ENCODE measurements around the gene SLC22A7.

The SLC22A7 gene

DNA sequence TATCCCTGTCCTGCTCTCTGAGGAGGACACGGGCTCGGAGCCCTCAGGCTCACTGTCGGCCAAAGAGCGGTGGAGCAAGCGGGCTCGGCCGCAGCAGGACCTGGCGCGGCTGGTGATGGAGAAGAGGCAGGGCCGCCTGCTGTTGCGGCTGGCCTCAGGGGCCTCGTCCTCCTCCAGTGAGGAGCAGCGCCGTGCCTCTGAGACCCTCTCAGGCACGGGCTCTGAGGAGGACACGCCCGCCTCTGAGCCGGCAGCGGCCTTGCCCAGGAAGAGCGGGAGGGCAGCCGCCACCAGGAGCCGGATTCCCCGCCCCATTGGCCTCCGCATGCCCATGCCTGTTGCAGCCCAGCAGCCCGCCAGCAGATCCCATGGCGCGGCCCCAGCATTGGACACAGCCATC, 14.2 kb upstream of the SLC22A7 start:
- DNase-seq (ENCODE audit: low spot score), result no peak

DNA sequence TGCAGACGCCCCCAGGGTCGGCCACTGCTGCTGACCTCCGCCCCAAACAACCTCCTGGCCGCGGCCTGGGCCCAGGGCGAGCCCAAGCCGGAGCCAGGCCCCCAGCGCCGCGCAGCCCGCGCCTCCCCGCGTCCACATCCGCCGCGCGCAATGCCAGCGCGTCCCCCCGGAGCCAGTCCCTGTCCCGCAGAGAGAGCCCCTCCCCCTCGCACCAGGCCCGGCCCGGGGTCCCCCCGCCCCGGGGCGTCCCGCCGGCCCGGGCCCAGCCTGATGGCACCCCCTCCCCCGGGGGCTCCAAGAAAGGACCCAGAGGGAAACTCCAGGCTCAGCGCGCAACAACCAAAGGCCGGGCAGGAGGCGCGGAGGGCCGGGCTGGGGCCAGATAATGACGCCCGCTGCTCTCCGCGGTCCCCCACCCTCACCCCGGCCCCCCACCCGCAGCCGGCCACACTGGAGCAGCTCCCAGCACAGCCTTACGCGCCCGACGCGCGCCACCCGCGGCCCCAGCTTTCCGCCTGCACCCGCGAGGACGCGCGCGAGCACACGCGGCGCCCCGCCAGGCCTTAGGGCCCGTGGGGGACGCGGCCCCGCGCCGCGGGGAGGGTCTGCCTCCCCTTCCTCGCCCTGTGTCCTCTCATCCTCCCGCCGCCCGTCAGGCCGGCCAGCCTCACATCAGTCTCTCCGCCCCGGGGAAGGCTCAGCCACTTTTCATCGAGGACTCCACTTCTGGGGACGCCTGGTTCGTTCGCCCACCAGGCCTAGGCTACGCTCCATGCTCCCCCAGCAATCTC, 12.9 kb upstream of the SLC22A7 start:
- DNase-seq (ENCODE audit: low spot score), result no peak

DNA sequence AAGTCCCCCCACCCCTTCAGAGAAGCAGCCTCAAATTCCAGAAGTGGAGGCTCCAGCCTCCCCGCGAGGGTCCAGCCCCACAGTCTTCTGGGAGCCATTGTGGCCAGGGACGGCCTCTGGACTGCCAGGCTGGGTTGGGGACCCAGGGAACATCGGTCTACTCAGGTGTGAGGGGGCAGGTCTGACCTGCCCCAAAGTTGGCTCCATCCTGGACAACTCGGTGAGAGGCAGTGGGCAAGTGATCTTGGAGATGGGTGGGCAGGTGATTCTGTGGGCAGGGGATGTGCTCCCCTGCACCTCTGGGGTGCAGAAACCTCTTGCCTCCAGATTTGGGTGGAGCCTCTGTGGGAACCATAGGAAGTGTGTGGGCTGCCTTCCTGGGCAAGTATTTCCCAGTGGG, 12.2 kb upstream of the SLC22A7 start:
- no peak for DNase-seq (ENCODE audit: low spot score)

DNA sequence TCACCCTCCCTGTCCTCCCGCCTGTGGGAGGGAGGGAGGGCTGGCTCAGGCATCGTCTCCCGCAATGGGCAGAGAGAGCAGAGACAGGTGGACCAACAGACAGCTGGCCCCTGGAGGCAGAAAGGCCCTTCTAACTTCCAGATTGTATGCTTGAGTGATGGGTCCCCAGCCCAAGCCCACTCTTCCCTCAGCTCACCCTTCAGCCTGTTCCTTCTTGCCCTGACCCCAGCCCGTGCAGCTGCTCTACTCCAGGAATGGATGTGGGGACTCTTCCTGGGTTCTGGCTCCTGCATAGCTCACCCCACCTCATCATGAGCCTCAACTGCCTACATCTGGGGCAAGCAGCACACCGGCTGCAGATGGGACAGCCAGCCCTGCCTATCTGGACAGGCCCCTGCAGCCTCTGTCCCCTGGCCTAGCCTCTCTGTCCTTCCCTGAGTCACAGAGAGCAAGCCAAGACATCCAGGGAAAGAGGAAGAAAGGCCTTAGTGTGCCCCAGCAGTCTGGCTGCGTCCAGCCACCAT, 11.5 kb upstream of the SLC22A7 start:
- no peak for DNase-seq (ENCODE audit: low spot score)

DNA sequence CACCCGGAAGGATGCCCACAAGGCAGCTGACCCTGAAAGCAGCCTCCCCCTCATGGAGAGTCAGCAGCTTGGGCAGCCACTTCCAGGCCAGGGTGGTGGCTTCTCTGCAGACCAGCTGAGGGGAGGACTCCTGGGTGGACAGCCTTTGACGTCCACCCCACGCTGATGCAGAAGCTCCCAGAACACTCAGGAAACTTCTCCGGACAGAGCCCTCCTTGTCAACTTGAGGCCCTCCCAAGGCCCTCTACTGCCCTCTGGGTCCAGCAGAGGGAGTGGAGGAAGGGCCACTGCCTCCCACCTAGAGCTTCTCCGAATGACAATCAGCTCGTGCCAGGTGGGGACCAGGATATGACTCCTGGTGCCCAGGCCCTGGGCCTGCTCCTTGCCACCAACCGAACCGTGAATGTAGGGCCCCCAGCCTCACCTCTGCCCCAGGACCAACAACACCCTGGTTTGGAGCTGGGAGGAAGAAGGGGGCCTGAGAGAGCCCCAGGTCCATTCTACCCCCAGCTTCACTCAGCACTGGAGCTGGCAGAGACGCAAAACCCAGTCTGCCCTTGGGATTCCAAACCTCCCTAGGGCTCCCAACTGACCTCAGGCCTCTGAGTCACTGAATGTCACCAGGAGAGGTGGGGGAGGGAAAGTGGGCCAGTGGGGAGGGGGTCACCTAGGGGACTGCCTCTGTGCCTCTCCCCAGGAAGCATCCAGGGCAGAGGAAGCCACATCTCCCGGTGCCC, 10.9 kb upstream of the SLC22A7 start:
- peak; percentile 48 for DNase-seq (ENCODE audit: low spot score)

DNA sequence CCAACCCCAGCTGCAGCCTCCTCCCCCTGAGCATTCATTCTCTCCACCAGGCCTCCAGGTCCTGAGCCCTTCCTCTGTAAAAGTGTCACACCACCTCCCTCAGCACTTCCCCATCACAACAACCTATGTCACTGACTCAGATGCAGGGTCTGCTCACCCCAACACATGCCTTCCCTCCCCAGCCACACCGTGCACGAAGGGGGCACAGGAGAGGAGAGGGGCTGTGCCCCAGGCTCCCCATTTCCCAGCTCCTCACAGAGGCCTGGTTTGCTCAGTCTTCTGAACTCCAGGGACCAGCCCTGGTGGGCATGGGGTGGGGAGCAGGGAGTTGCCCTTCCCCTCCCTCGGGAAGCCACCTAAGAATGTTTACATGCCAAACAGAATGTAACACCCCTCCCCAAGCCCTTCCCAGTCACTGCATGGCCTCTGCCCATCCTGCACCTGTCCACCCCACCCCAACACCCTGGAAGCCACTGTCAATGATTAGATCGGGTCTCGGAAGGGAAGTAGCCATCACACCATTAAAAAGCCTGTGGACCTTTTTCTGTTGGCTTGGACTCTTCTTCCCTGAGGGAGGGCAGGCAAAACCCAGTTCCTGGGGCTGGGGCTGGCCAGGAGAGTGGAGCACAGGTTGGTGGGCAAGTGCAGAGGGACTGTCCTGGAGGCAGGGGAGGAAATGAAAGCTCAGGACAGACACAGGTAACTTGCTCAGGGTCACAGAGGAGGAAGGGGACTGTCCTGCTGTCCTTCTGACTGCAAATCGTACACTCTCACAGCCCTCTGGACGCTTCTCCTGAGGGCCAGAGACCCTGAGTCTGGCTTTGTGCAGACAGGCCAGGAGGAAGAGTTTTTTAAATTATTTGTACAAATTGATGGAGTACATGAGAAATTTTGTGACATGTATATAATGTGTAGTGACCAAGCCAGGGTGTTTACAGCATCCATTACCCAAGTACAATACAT, 10.1 kb upstream of the SLC22A7 start:
- DNase-seq (ENCODE audit: low spot score), result no peak

DNA sequence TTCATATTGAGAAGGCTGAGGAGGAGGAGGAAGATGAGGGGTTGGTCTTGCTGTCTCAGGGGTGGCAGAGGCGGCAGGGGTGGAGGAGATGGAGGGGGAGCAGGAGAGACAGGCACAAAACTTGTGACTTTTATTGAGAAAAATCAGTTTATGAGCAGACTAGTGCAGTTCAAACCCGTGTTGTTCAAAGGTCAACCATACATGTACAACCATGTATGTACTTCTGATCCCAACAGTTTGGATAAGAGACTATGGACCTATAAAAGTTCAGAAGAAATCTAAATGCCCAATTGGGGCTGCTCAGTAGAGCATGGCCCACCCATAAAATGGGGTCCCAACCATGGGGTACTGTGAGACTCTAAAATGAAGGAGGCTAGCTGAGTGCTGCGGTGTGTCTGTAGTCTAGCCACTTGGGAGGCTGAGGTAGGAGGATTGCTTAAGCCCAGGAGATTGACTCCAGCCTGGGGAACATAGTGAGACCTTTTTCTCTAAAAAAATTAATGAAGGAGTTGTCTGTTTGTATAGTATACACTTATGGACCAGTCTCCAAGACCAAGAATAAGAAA, 7.6 kb upstream of the SLC22A7 start:
- no peak for DNase-seq (ENCODE audit: low spot score)

DNA sequence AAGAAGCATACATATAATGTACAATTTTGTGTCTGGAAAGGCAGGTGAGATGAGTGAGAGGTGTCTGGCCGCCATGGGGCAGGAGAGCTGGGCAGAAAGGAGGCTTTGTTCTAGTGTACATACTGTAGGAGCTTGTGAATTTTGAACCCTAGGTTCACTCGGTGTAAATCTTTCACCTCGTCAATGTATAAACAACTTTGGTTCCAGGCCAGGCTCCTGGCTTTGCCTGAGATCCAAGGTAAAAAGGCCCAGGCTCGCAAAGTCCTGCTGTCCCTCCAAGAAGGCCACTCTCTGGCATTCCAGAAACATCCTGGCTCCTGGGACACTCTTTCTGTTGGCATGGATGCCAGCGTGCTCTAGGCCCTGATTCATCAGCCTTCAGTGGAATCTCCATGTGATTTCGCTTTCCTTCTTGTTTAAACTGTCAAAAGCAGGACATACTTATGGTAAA, 7.1 kb upstream of the SLC22A7 start:
- DNase-seq (ENCODE audit: low spot score), result no peak

DNA sequence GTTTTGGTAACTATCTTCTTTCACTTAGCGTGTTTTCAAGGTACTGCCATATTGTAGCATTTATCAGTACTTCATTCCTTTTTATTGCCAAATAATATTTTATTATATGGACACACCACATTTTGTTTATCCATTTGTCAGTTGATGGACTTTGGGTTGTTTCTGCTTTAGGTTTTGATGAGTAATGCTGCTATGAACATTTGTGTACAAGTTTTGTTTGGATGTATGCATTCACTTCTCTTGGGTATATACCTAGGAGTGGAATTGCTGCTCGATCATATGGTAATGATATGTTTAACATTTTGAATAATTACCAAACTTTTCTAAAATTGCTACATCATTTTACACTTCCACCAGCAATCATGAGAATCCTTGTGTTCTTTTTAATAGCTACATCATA, 6.4 kb upstream of the SLC22A7 start:
- no peak for DNase-seq (ENCODE audit: low spot score)

DNA sequence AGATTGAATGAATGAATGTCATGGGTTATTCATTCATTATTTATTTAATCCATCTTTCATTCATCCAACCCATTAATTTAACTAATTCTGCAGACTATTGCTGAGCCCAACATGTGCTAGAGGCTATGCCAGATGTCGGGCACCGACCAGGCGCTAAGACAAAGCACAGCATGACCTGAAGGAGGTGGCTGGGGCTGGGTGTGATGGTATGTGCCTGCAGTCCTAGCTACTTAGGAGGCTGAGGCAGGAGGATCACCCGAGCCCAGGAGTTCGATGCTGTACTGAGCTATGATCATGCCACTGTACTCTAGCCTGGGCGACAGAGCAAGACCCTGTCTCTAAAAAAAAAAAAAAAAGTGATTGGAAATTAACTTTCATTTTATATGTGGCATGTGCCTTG, 5.7 kb upstream of the SLC22A7 start:
- DNase-seq (ENCODE audit: low spot score), result no peak

DNA sequence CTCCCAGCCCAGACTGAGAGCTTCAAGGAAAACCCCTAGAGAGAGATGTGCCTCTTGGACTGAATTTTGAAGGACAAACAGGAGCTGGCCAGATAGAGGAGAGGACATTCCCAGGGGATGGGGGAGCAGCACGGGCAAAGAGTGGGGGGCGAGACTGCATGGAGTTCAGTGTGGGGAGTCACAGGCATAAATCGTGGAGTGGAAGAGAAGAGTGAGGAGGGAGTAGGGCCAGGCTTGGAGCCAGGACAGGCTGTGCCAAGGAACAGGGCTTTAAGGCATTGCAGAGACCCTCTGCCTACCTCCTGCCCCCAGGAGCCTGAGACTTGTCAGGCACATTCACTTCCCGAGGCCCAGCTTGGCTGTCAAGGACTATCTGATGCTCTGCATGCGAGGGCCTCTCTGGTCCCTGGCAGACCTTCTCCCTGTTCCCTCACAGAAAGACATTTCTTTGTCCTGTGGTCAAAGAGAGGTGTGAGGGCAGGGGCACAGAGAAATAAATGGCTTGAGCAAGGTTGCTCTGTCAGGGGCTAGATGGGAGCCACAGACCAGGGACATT, 5.2 kb upstream of the SLC22A7 start:
- DNase-seq (ENCODE audit: low spot score), result no peak

DNA sequence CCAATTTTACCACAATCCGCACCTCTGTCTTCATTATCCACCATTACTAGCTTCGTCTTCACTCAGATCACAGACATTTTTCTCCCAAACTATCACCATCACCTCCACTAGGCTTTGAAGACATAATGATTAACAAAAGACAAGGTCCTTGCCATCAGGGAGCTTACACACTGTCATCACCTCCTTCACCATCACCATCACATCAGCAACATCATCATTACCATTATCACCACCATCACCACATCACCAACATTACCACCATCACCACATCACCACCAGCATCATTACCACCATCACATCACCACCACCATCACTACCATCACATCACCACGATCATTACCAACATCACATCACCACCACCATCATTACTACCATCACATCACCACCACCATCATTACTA, 4.4 kb upstream of the SLC22A7 start:
- DNase-seq (ENCODE audit: low spot score), result no peak

DNA sequence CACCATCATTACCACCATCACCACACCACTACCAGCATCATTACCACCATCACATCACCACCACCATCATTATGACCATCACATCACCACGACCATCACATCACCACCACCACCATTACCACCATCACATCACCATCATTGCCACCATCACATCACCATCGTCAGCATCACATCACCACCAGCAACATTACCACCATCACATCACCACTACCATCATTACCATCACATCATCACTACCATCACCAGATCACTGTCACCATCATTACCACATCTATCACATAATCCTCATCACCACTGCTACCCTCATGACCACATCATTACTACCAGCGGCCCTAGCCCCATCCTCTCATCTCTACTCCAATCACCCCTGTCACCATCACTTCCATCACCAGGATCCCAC, 3.5 kb upstream of the SLC22A7 start:
- no peak for DNase-seq (ENCODE audit: low spot score)

DNA sequence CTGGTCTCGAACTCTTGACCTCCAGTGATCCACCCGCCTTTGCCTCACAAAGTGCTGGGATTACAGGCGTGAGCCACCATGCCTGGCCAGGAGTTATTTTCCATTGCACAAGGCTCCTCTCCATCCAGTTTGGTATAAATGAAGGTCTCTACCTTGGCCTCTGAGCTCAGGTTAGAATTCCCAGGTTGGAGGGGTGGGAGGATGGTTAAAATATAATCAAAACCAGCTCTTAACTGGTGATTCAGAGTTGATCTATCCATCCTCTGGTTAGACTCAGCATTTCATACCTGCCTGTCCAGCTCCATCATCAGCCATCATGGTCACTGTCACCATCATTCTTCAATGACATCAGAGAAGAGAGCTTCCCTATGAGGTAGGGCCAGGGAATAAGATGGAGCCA, 2.6 kb upstream of the SLC22A7 start:
- no peak for DNase-seq (ENCODE audit: low spot score)

DNA sequence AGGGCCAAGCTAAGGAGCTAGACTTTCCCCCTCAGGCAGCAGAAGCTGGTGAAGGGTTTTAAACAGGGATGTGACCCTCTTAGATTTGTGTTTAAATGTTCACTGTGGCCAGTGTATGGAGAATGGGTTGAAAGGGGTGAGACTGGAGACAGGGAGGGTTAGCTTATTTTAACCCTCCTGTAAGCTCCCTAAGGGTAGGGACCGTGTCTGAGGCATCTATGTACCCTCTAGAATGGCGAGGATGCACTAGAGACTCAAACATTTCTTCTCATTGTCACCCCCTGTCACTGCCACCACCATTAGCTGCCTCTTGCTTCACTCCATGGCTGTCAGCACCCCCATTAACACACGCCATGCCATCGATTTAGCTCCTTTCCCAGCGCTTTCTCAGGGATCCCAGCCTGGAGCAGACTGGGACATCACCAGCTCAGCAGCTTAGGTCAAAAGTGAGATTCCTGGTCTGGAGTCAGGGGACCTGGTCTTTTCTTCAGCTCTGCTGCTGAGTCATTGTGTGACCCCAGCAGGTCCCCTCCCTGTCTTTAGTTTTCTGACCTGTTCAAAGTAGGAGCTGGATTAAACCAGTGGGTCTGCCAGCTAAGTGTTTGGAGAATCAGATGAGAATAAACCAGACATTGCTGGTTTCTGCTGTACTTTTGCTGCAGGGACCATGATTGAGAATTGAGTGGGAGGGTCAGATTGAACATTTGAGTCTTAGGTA, 1.1 kb upstream of the SLC22A7 start:
- DNase-seq (ENCODE audit: low spot score), result no peak

DNA sequence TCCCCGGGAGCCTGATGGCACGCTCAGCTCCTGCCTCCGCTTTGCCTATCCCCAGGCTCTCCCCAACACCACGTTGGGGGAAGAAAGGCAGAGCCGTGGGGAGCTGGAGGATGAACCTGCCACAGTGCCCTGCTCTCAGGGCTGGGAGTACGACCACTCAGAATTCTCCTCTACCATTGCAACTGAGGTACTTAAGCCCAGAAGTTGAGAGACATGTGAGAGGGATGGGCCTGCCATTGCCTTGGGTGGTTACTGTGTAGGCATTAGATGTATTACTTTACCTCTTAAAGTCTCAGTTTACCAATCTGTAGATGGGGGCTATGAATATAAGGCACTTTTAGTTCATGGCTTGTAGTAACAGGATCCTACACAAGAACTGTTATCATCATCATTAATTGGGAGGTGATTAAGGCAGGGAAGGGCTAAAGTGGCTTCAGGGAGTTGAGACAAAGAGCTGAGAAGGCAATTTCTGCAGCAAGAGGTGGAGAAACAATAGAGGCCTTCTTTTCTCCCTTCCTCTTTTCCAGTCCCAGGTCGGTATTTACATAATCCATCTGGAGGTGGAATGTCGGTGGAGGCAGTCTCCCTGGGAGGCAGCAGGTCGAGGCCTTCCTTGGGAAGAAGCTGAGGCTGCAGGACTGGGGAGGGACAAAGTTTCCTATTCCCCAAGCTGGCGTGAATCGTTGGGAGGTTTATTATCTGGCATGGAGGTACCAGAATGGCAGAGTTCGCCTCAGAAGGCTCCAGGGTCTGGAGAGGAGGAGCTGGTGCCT, 691 bp downstream of the SLC22A7 start:
- no peak for DNase-seq (ENCODE audit: low spot score)

DNA sequence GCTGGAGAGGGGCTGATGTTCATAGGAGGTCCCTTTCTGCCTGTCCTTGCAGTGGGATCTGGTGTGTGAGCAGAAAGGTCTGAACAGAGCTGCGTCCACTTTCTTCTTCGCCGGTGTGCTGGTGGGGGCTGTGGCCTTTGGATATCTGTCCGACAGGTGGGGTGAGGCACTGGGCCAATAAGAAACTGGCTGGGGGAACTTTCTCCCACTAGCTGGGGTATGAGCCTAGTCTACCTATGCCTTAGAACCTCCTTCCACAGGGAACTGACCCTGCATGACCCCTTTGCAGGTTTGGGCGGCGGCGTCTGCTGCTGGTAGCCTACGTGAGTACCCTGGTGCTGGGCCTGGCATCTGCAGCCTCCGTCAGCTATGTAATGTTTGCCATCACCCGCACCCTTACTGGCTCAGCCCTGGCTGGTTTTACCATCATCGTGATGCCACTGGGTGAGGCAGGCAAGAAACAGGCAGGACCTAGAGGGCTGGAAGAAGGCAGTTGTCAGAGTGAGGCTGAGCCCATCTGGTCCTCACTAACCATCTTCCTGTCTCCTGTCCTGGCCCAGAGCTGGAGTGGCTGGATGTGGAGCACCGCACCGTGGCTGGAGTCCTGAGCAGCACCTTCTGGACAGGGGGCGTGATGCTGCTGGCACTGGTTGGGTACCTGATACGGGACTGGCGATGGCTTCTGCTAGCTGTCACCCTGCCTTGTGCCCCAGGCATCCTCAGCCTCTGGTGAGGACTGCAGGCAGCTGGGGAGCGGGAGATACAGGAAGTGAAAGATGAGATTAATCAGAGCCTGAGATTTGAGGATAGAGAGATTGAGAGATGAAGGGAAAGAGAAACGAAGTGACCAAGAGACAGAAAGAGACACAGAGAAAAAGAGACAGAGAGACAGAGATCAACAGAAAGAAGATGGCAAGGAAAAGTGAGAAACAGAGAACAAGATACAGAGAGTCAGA, 1.6 kb downstream of the SLC22A7 start:
- no peak for DNase-seq (ENCODE audit: low spot score)

DNA sequence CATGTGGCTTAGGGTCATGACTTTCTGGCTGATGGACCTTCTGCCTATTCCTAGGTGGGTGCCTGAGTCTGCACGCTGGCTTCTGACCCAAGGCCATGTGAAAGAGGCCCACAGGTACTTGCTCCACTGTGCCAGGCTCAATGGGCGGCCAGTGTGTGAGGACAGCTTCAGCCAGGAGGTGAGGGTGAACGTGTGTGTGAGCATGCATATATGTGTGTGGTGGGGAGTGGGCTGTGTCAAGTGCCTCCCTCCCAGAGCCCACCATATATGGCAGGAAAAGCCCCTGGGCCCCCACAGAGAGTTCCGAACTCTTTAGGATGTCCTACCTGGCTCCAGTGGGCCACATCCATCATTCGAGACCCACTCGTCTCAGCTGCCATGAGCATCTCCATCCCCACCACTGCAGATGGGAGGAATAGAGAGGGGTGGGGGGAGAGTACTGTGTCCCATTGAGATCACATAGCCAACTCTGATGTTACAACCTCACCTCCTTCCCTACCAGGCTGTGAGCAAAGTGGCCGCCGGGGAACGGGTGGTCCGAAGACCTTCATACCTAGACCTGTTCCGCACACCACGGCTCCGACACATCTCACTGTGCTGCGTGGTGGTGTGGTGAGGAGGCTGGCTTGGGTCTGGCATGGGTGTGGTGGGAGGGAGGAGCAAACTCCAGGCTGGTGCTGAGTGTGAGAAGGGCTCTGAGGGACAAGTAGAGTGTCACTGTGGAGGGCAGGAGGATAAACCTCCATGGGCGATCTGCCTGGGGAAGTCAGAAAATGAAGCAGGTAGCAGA, 3.2 kb downstream of the SLC22A7 start:
- no peak for DNase-seq (ENCODE audit: low spot score)

Data from globus pallidus (tissue), 1 donor.